ENCODE measurements around the gene TTYH3.

DNA sequence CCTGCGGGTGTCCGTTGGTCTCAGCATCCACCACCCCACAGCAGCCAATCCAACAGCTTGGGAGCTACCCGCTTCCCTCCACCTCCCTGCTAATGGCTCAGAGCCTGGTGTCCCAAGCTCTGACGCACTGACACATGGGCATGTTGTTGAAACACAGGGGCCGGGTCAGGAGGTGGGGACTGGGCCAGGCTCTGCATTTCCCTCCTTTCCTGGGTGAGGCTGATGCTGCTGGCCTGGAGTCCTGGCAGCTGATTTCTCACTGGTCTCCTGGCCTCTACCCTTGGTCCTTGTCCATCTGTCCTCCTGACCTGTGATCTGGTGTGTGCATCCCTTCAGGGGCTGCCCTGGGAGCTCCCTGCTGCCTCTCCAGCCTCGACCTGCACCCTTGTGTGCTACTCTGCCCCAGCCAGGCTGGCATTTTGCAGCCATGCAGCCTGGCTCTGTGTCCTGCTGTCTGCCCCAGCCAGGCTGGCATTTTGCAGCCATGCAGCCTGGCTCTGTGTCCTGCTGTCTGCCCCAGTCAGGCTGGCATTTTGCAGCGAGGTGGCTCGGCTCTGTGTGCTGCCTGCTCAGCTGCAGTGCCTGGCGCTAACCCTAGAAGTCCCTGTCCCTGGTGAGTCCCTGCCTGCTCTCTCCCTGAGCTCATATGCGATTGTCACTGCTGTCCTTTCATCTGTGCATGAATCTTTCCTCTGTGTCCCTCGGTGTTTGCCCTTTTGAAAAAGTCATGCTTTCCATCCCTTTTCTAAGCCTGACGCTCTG, 70.2 kb downstream of the TTYH3 start:
- TF ChIP-seq, protein P1, sequence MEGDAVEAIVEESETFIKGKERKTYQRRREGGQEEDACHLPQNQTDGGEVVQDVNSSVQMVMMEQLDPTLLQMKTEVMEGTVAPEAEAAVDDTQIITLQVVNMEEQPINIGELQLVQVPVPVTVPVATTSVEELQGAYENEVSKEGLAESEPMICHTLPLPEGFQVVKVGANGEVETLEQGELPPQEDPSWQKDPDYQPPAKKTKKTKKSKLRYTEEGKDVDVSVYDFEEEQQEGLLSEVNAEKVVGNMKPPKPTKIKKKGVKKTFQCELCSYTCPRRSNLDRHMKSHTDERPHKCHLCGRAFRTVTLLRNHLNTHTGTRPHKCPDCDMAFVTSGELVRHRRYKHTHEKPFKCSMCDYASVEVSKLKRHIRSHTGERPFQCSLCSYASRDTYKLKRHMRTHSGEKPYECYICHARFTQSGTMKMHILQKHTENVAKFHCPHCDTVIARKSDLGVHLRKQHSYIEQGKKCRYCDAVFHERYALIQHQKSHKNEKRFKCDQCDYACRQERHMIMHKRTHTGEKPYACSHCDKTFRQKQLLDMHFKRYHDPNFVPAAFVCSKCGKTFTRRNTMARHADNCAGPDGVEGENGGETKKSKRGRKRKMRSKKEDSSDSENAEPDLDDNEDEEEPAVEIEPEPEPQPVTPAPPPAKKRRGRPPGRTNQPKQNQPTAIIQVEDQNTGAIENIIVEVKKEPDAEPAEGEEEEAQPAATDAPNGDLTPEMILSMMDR (IDR thresholded peaks at IDR 0.05), result no peak
- TF ChIP-seq ZFX (IDR thresholded peaks at IDR 0.05; ENCODE audit: borderline replicate concordance), result no peak

Data from 22Rv1 (cell line).